Activated T-helper 2 cell treated with anti-CD3 and anti-CD28 coated beads, Interferon-gamma antibody, Interleukin-2, Interleukin-4, amounts not matched to agents 10 μg/mL and 5 μg/mL and 100 μg/mL, durations not matched to agents 14 hours and 24 hours and 36 hours (primary cell): ENCODE results near the gene WDR88. TPM values are rescaled to one million over a fixed set of nuclear protein-coding genes. Genes with fewer than 3 reads are reported as not detected.
A peak's percentile ranks its signal among the peaks of the same experiment; 100 is the strongest.
"Not testable (repeated sequence)": the region's sequence is repeated elsewhere in the genome, so short reads cannot be mapped to it uniquely, and the experiment has no call there.

Experiments used
- DNase-seq: peaks from one replicate; pipeline ENCODE4 v3.0.0; 2021; ENCODE audit warnings: low spot score
- H3K27ac Mint-ChIP-seq: one replicate; pipeline ENCODE4 v1.8.0; 2021; ENCODE audit warnings: mixed read lengths
- H3K27me3 Mint-ChIP-seq: one replicate; pipeline ENCODE4 v1.8.0; 2021; ENCODE audit warnings: low read depth, mixed read lengths
- H3K36me3 Mint-ChIP-seq: one replicate; pipeline ENCODE4 v1.8.0; 2021; ENCODE audit warnings: low read depth, mixed read lengths
- H3K4me1 Mint-ChIP-seq: one replicate; pipeline ENCODE4 v1.8.0; 2021; ENCODE audit warnings: low read depth, mixed read lengths
- H3K4me3 Mint-ChIP-seq: one replicate; pipeline ENCODE4 v1.8.0; 2021; ENCODE audit warnings: low read depth, mild to moderate bottlenecking, moderate library complexity, mixed read lengths
- H3K9me3 Mint-ChIP-seq: one replicate; pipeline ENCODE4 v1.8.0; 2021; ENCODE audit warnings: mixed read lengths
- intact Hi-C: fragments of 100-400 bp; cut with micrococcal nuclease; formaldehyde crosslinking; loops from one replicate; pipeline ENCODE4 v1.15.1; 2023
- total RNA-seq: library from RNA; stranded (reverse); gene quantifications from 2 replicates; pipeline ENCODE4 v1.2.3, GENCODE V29; 2022

Gene WDR88
- total RNA-seq, 1 donor from 2014 or later = not detected

DNA sequence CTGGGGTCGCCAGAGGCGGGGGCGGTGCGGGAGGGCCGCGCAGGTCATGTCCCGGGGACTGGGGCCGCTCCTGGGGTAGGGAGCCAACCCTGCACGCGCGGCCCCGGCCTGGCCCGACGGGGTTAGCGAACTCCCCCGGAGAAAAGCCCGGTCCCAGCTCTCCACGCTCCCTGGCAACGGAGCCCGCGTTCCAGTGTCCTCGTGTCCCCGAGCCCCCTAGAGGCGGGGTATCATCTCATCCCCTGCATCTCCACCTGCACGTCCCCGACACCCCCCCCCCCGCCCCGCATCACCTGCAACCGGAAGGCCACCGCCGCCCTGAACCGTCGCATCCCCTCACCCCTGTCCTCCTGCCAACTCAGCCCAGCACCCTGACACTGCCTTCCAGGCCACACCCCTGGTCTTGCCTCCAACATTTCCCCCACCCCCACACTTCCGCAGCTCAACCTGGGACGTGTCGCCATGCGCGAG is 2.7 kb downstream of the WDR88 start:
- peaks cover 10% of the 10 kb centered on the region for H3K36me3 Mint-ChIP-seq
- peak overlapping the region; percentile 58 for H3K27ac Mint-ChIP-seq

DNA sequence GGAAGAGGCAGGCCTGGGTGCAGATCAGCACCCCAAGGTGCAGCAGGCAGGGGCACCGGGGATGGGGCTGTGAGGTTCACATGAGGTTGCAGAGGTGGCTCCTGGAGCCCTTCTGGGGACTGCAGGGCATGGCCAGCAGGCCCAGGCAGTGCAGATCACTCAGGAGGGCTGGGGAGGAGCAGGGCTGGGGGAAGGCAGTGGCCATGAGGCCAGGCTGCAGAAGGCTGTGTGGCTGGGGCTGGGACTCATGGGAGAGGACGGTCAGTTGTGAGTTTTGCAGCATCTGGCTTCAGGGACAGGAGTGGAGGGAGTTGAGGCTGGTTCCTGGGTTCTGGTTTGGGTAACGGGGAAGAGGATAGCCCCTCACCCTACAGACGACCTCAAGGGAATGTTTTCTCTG is 7.3 kb downstream of the WDR88 start:
- peaks cover 2% of the 10 kb centered on the region for H3K27me3 Mint-ChIP-seq
- H3K4me1 Mint-ChIP-seq = peaks cover 6% of the 10 kb centered on the region
- H3K9me3 Mint-ChIP-seq = no peaks in the 10 kb centered on the region
- no peak overlapping the region for H3K27ac Mint-ChIP-seq
- H3K4me3 Mint-ChIP-seq = no peak overlapping the region
- no peaks in the 10 kb centered on the region for H3K36me3 Mint-ChIP-seq
- intact Hi-C loops = no loop called here
- DNase-seq = no peak

More for the DNA sequence above, 2.7 kb downstream of the WDR88 start:
- H3K4me1 Mint-ChIP-seq = peaks cover 2% of the 10 kb centered on the region
- peak; percentile 40 for DNase-seq
- intact Hi-C loops = loop anchor here (2.0 kb wide), 1 partner anchor 42 kb away; no protein-coding TSS in a partner anchor
- no peaks in the 10 kb centered on the region for H3K9me3 Mint-ChIP-seq
- peak overlapping the region; percentile 70 for H3K4me3 Mint-ChIP-seq
- H3K27me3 Mint-ChIP-seq = no peaks in the 10 kb centered on the region

DNA sequence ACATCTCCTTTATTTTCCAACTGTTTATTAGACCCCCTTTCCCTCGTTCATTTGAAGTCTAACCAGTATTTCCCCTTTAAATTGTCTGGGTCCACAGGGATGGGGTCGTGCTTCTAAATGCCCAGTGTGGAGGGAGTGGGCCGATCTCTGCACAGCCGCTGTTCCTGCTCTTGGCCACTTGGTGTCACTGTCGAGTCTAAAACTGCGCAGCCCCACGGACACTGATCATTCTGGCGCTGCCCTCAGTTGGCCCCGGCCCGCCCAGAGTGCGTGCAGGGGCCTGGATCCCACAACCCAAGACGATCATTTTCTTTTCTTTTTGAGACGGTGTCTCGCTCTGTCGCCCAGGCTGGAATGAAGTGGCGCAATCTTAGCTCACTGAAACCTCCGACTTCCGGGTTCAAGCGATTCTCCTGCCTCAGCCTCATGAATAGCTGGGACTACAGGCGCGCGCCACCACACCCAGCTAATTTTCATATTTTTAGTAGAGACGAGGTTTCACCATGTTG is 12.0 kb downstream of the WDR88 start:
- intact Hi-C loops = loop anchor here (1.0 to 10.0 kb wide), 3 partner anchors 33 to 261 kb away; no protein-coding TSS in a partner anchor
- peaks cover 7% of the 10 kb centered on the region for H3K27me3 Mint-ChIP-seq
- H3K9me3 Mint-ChIP-seq = no peaks in the 10 kb centered on the region
- no peaks in the 10 kb centered on the region for H3K36me3 Mint-ChIP-seq
- peak; percentile 51 for DNase-seq
- peaks cover 5% of the 10 kb centered on the region for H3K4me1 Mint-ChIP-seq
- H3K27ac Mint-ChIP-seq = no peak overlapping the region
- H3K4me3 Mint-ChIP-seq = no peak overlapping the region

DNA sequence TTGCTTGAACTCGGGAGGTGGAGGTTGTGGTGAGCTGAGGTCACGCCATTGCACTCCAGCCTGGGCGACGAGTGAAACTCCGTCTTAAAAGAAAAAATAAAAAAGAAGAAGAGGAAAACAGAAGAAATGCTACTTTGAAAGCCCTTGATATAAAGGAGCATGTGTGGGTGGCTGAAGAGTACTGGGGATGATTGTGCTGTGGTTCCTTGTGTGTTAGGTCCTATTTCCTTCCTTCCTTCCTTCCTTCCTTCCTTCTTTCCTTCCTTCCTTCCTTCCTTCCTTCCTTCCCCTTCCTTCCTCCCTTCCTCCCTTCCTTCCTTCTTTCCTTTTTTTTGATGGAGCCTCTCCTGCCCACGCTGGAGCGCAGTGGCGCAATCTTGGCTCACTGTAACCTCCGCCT is 14.3 kb downstream of the WDR88 start:
- peaks cover 7% of the 10 kb centered on the region for H3K27me3 Mint-ChIP-seq
- H3K27ac Mint-ChIP-seq = no peak overlapping the region
- H3K9me3 Mint-ChIP-seq = no peaks in the 10 kb centered on the region
- no peak for DNase-seq
- no peaks in the 10 kb centered on the region for H3K36me3 Mint-ChIP-seq
- H3K4me1 Mint-ChIP-seq = peaks cover 5% of the 10 kb centered on the region
- intact Hi-C loops = loop anchor here (10.0 kb wide), 1 partner anchor 259 kb away; no protein-coding TSS in a partner anchor
- no peak overlapping the region for H3K4me3 Mint-ChIP-seq

DNA sequence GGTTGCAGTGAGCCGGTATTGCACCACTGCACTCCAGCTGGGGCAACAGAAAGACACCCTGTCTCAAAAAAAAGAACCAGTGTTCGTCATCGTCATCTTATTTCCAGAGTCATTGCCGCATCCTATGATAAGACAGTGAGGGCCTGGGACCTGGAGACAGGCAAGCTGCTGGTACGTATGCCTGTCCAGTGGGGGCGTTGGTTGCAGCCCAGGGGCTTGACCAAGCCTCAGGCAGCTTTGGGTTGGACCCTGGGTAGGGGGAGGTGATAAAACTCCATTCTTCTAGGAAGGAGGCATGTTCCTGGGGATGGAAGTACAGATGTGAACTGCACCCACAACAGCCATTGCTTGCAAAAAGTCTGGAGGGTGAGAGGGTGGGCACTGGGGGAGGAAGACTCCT is 15.6 kb downstream of the WDR88 start:
- intact Hi-C loops = loop anchor here (10.0 kb wide), 1 partner anchor 257 kb away; no protein-coding TSS in a partner anchor
- H3K9me3 Mint-ChIP-seq = no peaks in the 10 kb centered on the region
- peaks cover 5% of the 10 kb centered on the region for H3K4me1 Mint-ChIP-seq
- no peak overlapping the region for H3K27ac Mint-ChIP-seq
- H3K36me3 Mint-ChIP-seq = no peaks in the 10 kb centered on the region
- peaks cover 7% of the 10 kb centered on the region for H3K27me3 Mint-ChIP-seq
- H3K4me3 Mint-ChIP-seq = no peak overlapping the region
- no peak for DNase-seq

DNA sequence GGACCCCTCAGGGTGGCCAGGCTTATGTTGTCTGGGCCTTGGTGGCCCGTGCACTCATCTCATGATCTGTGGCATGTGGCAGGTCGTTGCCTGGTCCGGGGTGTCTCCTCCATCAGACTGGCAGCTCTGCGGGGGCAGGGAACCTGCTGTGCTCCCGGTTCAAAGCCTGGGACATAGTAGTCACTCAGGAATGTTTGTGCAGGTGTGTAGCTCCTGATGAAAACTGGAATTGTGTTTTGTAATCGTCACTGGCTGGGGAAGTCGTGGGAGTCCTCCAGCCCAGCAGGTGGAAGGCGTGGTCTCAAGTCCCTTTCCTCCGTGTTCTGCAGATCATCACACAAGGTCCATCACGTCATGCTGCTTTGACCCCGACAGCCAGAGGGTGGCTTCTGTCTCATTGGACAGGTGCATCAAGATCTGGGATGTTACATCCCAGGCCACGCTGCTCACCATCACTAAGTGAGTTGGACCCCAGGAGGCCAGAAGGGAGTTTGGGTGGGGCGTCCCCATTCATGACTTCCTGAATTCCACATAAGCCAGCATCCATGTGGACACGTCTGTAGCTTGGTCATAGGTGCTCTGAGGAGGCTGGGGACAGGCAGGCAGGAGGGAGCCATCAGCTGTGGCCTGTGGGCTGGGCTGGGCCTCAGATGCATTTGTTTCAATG is 19.1 kb downstream of the WDR88 start:
- Mint-ChIP-seq H3K4me3 (no peak overlapping the region), H3K27ac (no peak overlapping the region), H3K9me3 (no peaks in the 10 kb centered on the region), H3K36me3 (no peaks in the 10 kb centered on the region), H3K27me3 (peaks cover 2% of the 10 kb centered on the region), H3K4me1 (no peaks in the 10 kb centered on the region)
- intact Hi-C loops = no loop called here
- no peak for DNase-seq

DNA sequence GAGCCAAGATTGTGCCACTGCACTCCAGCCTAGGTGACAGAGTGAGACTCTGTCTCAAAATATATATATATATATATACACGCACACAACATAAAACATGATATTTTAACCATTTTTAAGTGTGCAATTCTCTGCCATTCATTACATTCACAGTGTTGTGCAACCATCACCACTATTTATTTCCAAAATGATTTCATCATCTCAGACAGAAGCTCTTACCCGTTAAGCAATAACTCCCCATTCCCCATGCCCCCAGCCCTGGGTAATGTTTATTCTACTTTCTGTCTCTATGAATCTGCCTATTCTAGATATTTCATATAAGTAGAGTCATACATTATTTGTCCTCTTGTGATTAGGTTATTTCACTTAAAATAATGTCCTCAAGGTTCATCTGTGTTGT is 20.3 kb downstream of the WDR88 start:
- H3K27me3 Mint-ChIP-seq = no peaks in the 10 kb centered on the region
- intact Hi-C loops = no loop called here
- no peak overlapping the region for H3K4me3 Mint-ChIP-seq
- H3K36me3 Mint-ChIP-seq = no peaks in the 10 kb centered on the region
- no peak for DNase-seq
- H3K9me3 Mint-ChIP-seq = no peaks in the 10 kb centered on the region
- no peak overlapping the region for H3K27ac Mint-ChIP-seq
- H3K4me1 Mint-ChIP-seq = no peaks in the 10 kb centered on the region

DNA sequence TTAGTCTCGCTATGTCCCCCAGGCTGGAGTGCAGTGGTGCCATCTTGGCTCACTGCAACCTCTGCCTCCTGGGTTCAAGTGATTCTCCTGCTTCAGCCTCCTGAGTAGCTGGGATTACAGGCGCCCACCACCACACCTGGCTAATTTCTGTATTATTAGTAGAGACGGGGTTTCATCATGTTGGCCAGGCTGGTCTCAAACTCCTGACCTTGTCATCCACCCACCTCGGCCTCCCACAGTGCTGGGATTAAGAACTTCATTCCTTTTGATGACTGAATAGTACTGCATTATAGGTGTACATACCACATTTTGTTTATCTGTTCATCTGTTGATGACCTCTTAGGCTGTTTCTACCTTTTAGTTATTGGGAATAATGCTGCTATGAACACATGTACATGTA is 20.7 kb downstream of the WDR88 start:
- H3K4me1 Mint-ChIP-seq, H3K27ac Mint-ChIP-seq, H3K9me3 Mint-ChIP-seq, H3K27me3 Mint-ChIP-seq, H3K36me3 Mint-ChIP-seq, H3K4me3 Mint-ChIP-seq, intact Hi-C loops, DNase-seq: not testable (repeated sequence)

DNA sequence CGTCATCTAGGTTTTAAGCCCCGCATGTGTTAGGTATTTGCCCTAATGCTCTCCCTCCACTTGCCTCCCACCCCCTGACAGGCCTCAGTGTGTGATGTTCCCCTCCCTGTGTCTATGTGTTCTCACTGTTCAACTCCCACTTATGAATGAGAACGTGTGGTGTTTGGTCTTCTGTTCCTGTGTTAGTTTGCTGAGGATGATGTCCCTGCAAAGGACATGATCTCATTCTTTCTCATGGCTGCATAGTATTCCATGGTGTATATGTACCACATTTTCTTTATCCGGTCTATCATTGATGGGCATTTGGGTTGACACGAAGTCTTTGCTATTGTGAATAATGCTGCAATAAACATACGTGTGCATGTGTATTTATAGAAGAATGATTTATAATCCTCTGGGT is 22.4 kb downstream of the WDR88 start:
- intact Hi-C loops, H3K36me3 Mint-ChIP-seq, H3K4me3 Mint-ChIP-seq, H3K27ac Mint-ChIP-seq, H3K9me3 Mint-ChIP-seq, H3K27me3 Mint-ChIP-seq, DNase-seq: not testable (repeated sequence)
- H3K4me1 Mint-ChIP-seq = peaks cover 12% of the 10 kb centered on the region

DNA sequence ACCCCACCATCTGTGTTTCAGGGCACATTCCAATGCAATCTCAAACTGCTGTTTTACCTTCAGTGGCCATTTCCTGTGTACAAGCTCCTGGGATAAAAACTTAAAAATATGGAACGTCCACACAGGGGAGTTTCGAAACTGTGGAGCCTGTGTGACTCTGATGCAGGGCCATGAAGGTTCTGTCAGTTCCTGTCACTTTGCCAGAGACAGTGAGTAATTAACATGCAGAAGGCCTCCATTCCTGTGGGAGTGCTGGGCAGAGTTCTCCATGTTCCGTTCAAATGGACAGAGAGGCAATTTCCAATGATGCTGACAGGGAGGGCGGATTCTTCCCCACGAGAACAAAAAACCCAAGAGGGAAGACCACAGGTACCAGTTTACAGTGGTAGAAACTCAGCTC is 24.4 kb downstream of the WDR88 start:
- no peak overlapping the region for H3K27ac Mint-ChIP-seq
- no peak for DNase-seq
- H3K36me3 Mint-ChIP-seq = no peaks in the 10 kb centered on the region
- intact Hi-C loops = no loop called here
- peaks cover 27% of the 10 kb centered on the region for H3K4me1 Mint-ChIP-seq
- no peak overlapping the region for H3K4me3 Mint-ChIP-seq
- no peaks in the 10 kb centered on the region for H3K9me3 Mint-ChIP-seq
- H3K27me3 Mint-ChIP-seq = no peaks in the 10 kb centered on the region

DNA sequence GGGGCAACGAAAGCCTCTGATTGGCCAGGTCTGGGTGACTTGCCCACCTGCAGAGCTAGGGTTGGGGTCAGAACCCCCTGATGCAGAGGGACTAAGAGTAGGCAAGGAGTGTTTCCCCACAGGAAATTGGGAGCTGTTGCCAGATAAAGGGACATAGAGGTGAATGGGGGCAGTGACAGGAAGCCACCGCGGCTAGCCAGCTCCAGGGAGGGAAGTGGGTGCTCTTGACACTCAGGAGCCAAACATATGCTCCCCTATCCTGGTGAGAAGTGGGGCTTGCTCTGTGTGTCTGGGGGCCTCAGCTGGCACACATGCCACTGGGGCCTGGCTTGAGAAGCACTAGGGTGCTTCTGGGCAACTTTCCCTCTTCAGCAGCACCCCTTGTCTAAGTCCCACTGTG is 26.0 kb downstream of the WDR88 start:
- intact Hi-C loops = no loop called here
- Mint-ChIP-seq H3K9me3 (no peaks in the 10 kb centered on the region), H3K4me1 (peaks cover 31% of the 10 kb centered on the region), H3K36me3 (no peaks in the 10 kb centered on the region), H3K27ac (no peak overlapping the region), H3K4me3 (no peak overlapping the region), H3K27me3 (no peaks in the 10 kb centered on the region)
- DNase-seq = no peak

DNA sequence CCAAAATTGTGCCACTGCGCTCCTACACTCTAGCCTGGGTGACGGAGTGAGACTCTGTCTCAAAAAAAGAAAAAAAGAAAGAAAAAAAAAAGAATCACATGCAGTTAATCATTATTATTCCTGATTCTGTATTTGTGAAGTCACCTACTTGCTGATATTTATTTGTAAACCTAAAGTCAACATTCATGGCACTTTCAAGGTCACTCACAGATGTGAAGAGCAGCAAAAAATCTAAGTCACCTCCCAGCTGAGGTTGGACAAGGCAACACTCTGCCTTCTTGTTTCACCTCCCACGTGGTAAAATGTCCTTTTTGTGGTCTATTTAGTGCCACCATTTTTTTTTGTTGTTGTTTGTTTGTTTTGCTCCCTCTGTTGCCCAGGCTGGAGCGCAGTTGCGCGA is 26.5 kb downstream of the WDR88 start:
- peaks cover 31% of the 10 kb centered on the region for H3K4me1 Mint-ChIP-seq
- H3K36me3 Mint-ChIP-seq = no peaks in the 10 kb centered on the region
- H3K27me3 Mint-ChIP-seq = no peaks in the 10 kb centered on the region
- no peak for DNase-seq
- H3K9me3 Mint-ChIP-seq = no peaks in the 10 kb centered on the region
- no peak overlapping the region for H3K4me3 Mint-ChIP-seq
- H3K27ac Mint-ChIP-seq = no peak overlapping the region
- intact Hi-C loops = no loop called here

DNA sequence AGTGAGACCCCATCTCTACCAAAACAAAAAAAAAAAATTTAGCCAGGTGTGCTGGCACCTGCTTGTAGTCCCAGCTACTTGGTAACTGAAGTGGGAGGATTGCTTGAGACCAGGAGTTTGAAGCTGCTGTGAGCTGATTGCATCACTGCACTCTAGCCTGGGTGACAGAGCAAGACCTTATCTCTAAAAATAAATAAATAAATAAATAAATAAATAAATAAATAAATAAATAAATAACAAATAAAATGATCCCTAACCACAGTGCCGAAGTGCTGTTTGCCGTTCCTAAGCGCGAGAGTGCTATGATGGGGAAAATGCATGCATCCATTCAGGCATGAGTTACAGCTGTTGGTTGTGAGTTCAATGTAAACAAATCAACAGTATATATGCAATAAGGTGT is 27.2 kb downstream of the WDR88 start:
- H3K4me3 Mint-ChIP-seq = no peak overlapping the region
- H3K27me3 Mint-ChIP-seq = no peaks in the 10 kb centered on the region
- DNase-seq = no peak
- no peak overlapping the region for H3K27ac Mint-ChIP-seq
- intact Hi-C loops = no loop called here
- H3K36me3 Mint-ChIP-seq = no peaks in the 10 kb centered on the region
- peaks cover 33% of the 10 kb centered on the region for H3K4me1 Mint-ChIP-seq
- H3K9me3 Mint-ChIP-seq = no peaks in the 10 kb centered on the region
